Chondrocyte (in vitro differentiated cells): ENCODE results near the gene ZNF831. TPM values are rescaled to one million over a fixed set of nuclear protein-coding genes. Genes with fewer than 3 reads are reported as not detected.

Source experiments
- DNase-seq: peaks from one replicate; pipeline ENCODE4 v3.0.0; 2021; ENCODE audit warnings: mixed read lengths, low spot score
- H3K27ac Mint-ChIP-seq: one replicate; pipeline ENCODE4 v1.8.0; 2021; ENCODE audit warnings: mild to moderate bottlenecking, moderate library complexity, mixed read lengths; ENCODE audit not compliant: unreplicated experiment
- H3K27me3 Mint-ChIP-seq: 2 replicates; pipeline ENCODE4 v1.8.0; 2021; ENCODE audit warnings: low read depth, mixed read lengths
- H3K36me3 Mint-ChIP-seq: 2 replicates; pipeline ENCODE4 v1.8.0; 2021; ENCODE audit warnings: low read depth, mixed read lengths
- H3K4me1 Mint-ChIP-seq: 2 replicates; pipeline ENCODE4 v1.8.0; 2021; ENCODE audit warnings: low read depth, mild to moderate bottlenecking, mixed read lengths
- H3K4me3 Mint-ChIP-seq: one replicate; pipeline ENCODE4 v1.8.0; 2021; ENCODE audit warnings: mild to moderate bottlenecking, moderate library complexity, mixed read lengths; ENCODE audit not compliant: unreplicated experiment
- H3K9me3 Mint-ChIP-seq: 2 replicates; pipeline ENCODE4 v1.8.0; 2021; ENCODE audit warnings: low read depth, mixed read lengths
- total RNA-seq: library from RNA; stranded (reverse); gene quantifications from 3 replicates; pipeline ENCODE4 v1.2.1, GENCODE V29; 2021
- TF ChIP-seq, protein P1 (sequence below): fragments of 200-600 bp; sonication (generic); IDR thresholded peaks from 2 replicates; pipeline ENCODE4 v1.5.0; 2021; ENCODE audit warnings: antibody characterized with exemption, mild to moderate bottlenecking, moderate library complexity

ZNF831 gene
- total RNA-seq, 1 donor from 2014 or later = not detected

DNA sequence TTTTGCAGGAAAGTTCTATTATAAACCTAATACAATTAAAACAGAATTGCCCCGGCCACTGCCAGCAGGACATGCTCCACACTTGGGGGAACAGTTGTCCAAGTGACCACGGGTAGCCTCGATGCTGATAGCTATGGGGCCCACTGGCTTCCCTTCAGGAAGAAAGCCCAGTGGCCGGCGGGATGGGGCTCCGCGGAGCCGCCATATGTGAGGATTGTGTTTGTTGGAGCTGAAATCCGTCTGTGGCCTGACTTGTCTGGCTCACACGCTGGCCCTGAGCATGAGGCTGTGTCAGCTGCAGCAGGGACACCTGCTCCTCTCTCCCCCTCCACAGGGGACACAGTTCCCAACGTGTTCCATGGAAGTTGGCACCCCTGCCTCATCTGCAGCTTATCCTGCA lies 46.6 kb downstream of the ZNF831 start:
- Mint-ChIP-seq H3K36me3 (no peaks in the 10 kb centered on the region), H3K27me3 (peaks cover 25% of the 10 kb centered on the region), H3K4me3 (no peak overlapping the region), H3K9me3 (peaks cover 2% of the 10 kb centered on the region), H3K4me1 (no peaks in the 10 kb centered on the region), H3K27ac (no peak overlapping the region)
- TF ChIP-seq, protein P1, sequence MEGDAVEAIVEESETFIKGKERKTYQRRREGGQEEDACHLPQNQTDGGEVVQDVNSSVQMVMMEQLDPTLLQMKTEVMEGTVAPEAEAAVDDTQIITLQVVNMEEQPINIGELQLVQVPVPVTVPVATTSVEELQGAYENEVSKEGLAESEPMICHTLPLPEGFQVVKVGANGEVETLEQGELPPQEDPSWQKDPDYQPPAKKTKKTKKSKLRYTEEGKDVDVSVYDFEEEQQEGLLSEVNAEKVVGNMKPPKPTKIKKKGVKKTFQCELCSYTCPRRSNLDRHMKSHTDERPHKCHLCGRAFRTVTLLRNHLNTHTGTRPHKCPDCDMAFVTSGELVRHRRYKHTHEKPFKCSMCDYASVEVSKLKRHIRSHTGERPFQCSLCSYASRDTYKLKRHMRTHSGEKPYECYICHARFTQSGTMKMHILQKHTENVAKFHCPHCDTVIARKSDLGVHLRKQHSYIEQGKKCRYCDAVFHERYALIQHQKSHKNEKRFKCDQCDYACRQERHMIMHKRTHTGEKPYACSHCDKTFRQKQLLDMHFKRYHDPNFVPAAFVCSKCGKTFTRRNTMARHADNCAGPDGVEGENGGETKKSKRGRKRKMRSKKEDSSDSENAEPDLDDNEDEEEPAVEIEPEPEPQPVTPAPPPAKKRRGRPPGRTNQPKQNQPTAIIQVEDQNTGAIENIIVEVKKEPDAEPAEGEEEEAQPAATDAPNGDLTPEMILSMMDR = no peak
- no peak for DNase-seq

DNA sequence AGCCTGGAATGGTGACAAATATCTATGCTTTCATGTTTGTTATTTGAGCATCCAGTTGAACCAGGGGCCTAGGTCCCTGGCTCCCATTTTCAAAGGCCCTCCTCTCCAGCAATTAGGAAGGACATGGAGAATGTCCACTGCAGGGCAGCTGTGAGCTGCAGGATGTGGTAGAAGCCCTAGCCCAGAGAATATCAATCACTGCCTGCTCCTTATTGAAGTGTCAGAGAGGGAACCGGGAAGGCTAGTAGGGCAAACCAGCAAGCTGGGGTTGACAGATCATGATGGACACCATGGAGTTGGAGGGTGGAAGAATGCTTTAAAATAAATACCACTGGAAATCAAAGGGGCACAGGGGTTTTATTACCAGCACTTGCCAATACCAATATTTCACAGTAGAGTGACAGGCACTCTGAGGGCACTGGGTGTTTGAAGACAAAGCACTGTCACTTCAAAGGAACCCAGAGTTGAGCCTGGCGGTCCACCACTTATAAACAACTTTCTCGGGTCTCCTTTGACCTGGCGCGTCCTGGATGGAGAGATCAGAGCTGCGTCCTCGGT lies 47.7 kb downstream of the ZNF831 start:
- no peak overlapping the region for H3K4me3 Mint-ChIP-seq
- no peaks in the 10 kb centered on the region for H3K4me1 Mint-ChIP-seq
- peaks cover 29% of the 10 kb centered on the region for H3K27me3 Mint-ChIP-seq
- no peaks in the 10 kb centered on the region for H3K36me3 Mint-ChIP-seq
- TF ChIP-seq, protein P1 = no peak
- H3K9me3 Mint-ChIP-seq = peaks cover 2% of the 10 kb centered on the region
- DNase-seq = no peak
- no peak overlapping the region for H3K27ac Mint-ChIP-seq

DNA sequence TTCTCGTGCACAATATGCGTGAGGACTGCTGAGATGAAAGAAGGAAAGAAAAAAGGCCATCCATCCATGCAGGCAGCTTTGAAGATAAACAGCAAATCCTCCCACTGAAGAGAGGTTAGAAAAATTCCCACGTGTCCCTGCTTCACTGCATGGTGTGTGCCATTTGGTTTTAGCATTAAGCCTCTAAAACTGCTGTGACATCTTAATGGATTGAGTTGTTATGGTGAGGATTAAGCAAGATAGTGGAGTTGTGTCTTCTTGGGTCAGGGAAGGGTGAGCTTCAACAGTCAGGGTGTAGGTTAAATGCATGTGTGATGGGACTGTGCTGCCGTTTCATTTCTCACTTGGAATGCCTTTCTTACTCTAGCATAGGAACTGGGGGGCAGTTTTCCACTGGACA lies 50.5 kb downstream of the ZNF831 start:
- Mint-ChIP-seq H3K4me3 (no peak overlapping the region), H3K27me3 (peaks cover 25% of the 10 kb centered on the region), H3K4me1 (no peaks in the 10 kb centered on the region), H3K36me3 (no peaks in the 10 kb centered on the region), H3K27ac (no peak overlapping the region), H3K9me3 (peaks cover 2% of the 10 kb centered on the region)
- TF ChIP-seq, protein P1 = no peak
- no peak for DNase-seq

DNA sequence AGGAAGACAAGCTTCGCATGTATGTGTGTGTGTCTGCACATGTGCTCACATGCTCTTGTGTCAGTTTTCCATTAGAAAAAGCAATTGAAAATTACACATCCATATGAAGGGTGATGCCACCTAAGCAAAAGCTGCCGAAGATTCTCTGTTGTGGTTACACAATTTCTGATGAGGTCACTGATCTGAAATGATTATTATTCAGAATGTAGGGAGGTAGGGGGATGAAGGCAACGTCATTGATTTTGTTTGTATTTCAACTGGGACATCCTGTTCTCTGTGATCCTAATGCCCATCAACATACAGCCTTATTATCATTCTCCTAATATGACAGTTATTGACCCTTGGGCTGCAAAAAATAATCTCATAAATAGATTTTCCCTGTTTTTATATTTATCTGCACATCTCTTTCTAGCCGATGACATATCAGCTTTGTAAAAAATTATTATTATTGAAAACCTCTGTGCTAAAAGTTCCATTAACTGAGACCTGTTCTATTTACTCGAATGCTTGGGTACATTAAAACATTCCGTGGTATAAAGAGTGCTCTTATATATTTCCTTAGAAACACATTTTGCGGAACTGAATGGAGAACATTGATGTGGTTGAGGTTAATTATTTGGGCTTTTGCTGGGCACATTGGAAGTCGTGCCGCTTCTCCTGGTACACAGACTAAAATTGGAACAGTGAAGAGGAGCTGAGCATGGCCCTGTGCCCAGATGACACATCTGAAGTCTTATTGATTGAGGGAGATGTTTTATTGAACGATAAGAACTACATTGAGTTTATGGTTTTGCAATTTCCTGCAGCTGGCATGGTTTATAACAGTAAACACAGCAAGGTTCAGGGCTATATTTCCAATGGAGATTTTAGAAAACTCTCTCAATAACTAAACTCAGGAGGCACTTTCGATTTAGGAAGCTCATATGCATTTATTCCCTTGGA lies 51.3 kb downstream of the ZNF831 start:
- H3K27me3 Mint-ChIP-seq = peaks cover 25% of the 10 kb centered on the region
- H3K4me3 Mint-ChIP-seq = no peak overlapping the region
- H3K4me1 Mint-ChIP-seq = no peaks in the 10 kb centered on the region
- H3K27ac Mint-ChIP-seq = no peak overlapping the region
- TF ChIP-seq, protein P1 = no peak
- H3K9me3 Mint-ChIP-seq = peaks cover 2% of the 10 kb centered on the region
- H3K36me3 Mint-ChIP-seq = no peaks in the 10 kb centered on the region
- DNase-seq = no peak

DNA sequence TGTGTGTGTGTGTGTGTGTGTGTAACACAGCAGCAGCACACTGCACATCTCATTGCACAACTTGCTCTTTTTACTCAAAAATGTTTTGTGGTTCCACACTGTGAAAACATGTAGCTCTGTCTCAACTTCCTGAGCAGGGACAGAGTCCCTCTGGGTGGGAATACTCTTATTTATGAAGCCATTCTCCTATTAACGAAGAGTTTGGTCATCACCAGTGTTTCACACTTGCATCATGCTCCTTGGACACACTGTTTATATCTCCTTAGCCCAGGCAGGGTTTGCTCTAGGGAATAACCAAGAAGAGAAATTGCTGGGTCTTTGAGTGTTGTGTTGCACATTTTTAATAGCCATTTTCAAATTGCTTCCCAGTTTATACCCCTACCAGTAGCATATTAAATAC lies 53.6 kb downstream of the ZNF831 start:
- DNase-seq = no peak
- no peak overlapping the region for H3K4me3 Mint-ChIP-seq
- peaks cover 12% of the 10 kb centered on the region for H3K4me1 Mint-ChIP-seq
- no peak overlapping the region for H3K27ac Mint-ChIP-seq
- TF ChIP-seq, protein P1 = no peak
- peaks cover 20% of the 10 kb centered on the region for H3K27me3 Mint-ChIP-seq
- no peaks in the 10 kb centered on the region for H3K36me3 Mint-ChIP-seq
- peaks cover 2% of the 10 kb centered on the region for H3K9me3 Mint-ChIP-seq
